OCI-LY3 (cell line): ENCODE data around the gene SRP54.

Experiments
- CTCF ChIP-seq: fragments of 200-600, 300-600 bp; sonication (generic); IDR thresholded peaks from 2 replicates; pipeline ENCODE4 v1.5.1; 2014; ENCODE audit warnings: antibody characterized with exemption, low read length, low read depth
- EZH2phosphoT487 ChIP-seq: fragments of 200-600 bp; shearing (Covaris generic); IDR thresholded peaks from 2 replicates; pipeline ENCODE4 v1.6.1; 2018; ENCODE audit warnings: antibody characterized with exemption, mixed run types, low read depth

DNA sequence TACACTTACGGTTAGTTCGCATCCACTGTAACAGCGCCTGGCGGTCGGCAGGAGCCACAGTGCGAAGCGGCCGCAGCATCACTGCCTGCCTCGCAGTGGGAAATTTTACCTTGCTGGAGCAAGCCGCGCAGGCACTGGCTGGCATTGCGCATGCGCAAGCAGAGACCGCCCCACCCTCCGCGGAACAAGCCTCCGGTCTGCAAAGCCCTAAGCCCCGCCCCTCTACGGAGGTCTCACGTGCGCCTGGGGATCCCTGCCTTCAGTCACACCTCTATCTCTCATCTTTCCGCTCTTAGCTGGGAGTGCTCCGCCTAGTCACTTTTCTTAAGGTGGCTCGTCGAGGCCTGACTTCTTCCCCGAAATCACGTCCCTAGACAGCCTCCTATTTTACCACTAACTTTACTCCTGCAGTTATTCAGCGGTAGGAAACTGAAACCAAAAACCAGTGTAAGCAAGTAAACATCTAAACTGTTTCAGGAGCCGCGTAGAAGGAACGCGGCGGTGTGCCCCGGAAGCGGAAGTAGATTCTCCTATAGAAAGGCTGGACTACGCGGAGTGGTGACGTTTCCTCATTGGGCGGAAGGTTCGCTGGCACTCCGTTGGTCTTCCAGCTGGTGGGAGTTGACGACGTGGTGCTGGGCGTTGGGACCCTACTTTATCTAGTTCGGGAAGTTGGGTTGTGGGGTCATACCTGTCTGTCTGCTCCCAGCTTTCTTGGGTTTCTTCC is at the start of gene SRP54:
- TF ChIP-seq CTCF (no peak), EZH2phosphoT487 (no peak)
